Stimulated activated CD8-positive, alpha-beta memory T cell treated with anti-CD3 and anti-CD28 coated beads, Interleukin-7, amount 100 ng/mL, for 4 hours (primary cell): ENCODE measurements around the gene CBX5.
A peak's percentile ranks its signal among the peaks of the same experiment; 100 is the strongest.

Experiments used
- DNase-seq, 2 donors: peaks; one replicate each; pipeline ENCODE4 v3.0.0-alpha.2; 2020; ENCODE audit warnings: low read depth in 2 of 2

Gene CBX5

GRCh38 chr12:54225666-54226065 is 54.3 kb downstream of the CBX5 start:
- no peak for DNase-seq

- no peak for DNase-seq
These were observed 57.3 kb downstream of the CBX5 start for GRCh38 chr12:54222609-54223008.

- no peak for DNase-seq
These were observed 58.4 kb downstream of the CBX5 start for GRCh38 chr12:54221402-54221984.

- no peak for DNase-seq
These were observed 59.4 kb downstream of the CBX5 start for GRCh38 chr12:54220567-54220966.

GRCh38 chr12:54220092-54220557 is 59.8 kb downstream of the CBX5 start:
- DNase-seq = peak; percentile 47

GRCh38 chr12:54217774-54218241 is 62.1 kb downstream of the CBX5 start:
- DNase-seq = no peak

GRCh38 chr12:54216797-54217661 is 62.9 kb downstream of the CBX5 start:
- peak; percentile 65 to 80 for DNase-seq

GRCh38 chr12:54215989-54216796 is 63.7 kb downstream of the CBX5 start:
- peak; percentile 41 to 47 for DNase-seq

GRCh38 chr12:54214553-54215406 is 65.1 kb downstream of the CBX5 start:
- peak; percentile 78 to 79 for DNase-seq

GRCh38 chr12:54213079-54213478 is 66.8 kb downstream of the CBX5 start:
- no peak for DNase-seq

GRCh38 chr12:54211920-54212319 is 68.0 kb downstream of the CBX5 start:
- no peak for DNase-seq

GRCh38 chr12:54210400-54210790 is 69.5 kb downstream of the CBX5 start:
- no peak for DNase-seq

- DNase-seq = no peak
These were observed 71.3 kb downstream of the CBX5 start for GRCh38 chr12:54208591-54208990.

GRCh38 chr12:54207539-54208294 is 72.2 kb downstream of the CBX5 start:
- DNase-seq = peak; percentile 52 to 56

GRCh38 chr12:54206791-54207190 is 73.1 kb downstream of the CBX5 start:
- DNase-seq = no peak

- no peak for DNase-seq
These were observed 75.6 kb downstream of the CBX5 start for GRCh38 chr12:54204316-54204715.

GRCh38 chr12:54201001-54201794 is 78.7 kb downstream of the CBX5 start:
- peak; percentile 21 to 36 for DNase-seq

GRCh38 chr12:54200412-54200811 is 79.5 kb downstream of the CBX5 start:
- no peak for DNase-seq

GRCh38 chr12:54199917-54200316 is 80.0 kb downstream of the CBX5 start:
- DNase-seq = no peak

- DNase-seq = no peak
These were observed 80.9 kb downstream of the CBX5 start for GRCh38 chr12:54199034-54199433.
